ENCODE measurements around the gene RFX7. TPM values are rescaled to one million over a fixed set of nuclear protein-coding genes. Genes with fewer than 3 reads are reported as not detected.

The RFX7 gene
- total RNA-seq, 1 experiment from 2014 or later = 43.4 TPM

DNA sequence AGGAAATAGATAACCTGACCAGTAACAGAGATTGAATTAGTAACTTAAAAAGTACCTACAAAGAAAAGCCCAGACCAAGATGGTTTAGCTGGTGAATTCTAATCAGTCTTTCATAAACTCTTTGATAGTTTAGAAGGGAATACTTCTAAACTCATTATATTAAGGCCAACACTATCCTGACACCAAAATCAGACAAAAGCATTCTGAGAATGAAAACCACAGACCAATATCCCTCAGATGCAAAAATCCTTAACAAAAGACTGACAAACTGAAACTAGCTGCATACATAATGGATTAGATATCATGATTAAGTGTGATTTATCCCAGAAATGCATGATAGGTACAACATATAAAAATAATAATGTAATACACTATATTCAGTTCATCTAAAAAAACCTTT, 115.6 kb downstream of the RFX7 start:
- Histone ChIP-seq H3K27ac (ENCODE audit: insufficient read length, low read depth, low read length) (no peak overlapping the region), H3K9me3 (ENCODE audit: control insufficient read depth, low read depth, low read length) (peaks cover 4% of the 10 kb centered on the region), H3K27me3 (ENCODE audit: insufficient read depth, low read length) (no peaks in the 10 kb centered on the region), H2AFZ (ENCODE audit: low read length) (no peak overlapping the region), H3K79me2 (ENCODE audit: insufficient read depth, low read length) (no peaks in the 10 kb centered on the region), H4K91ac (ENCODE audit: insufficient read length, low read depth, low read length) (no peak overlapping the region), H2AK5ac (ENCODE audit: insufficient read length, low read length) (no peak overlapping the region), H3K79me1 (ENCODE audit: insufficient read depth, low read depth, low read length, poor library complexity, severe bottlenecking) (peaks cover 3% of the 10 kb centered on the region), H2BK20ac (ENCODE audit: low read depth, low read length, poor library complexity, severe bottlenecking) (no peak overlapping the region), H2BK5ac (ENCODE audit: insufficient read length, low read length) (no peak overlapping the region), H2BK12ac (ENCODE audit: insufficient read length, low read depth, low read length) (no peak overlapping the region), H3K14ac (ENCODE audit: insufficient read depth, low read length) (no peak overlapping the region), H3K4me2 (ENCODE audit: insufficient read depth, insufficient read length, low read length) (no peak overlapping the region), H3K18ac (ENCODE audit: insufficient read length, low read depth, low read length) (no peak overlapping the region), H3K56ac (ENCODE audit: insufficient read length, low read depth, low read length) (no peak overlapping the region), H3K4me1 (ENCODE audit: insufficient read depth, low read length) (no peaks in the 10 kb centered on the region), H3K23me2 (ENCODE audit: insufficient read length, low read depth, low read length, poor library complexity, severe bottlenecking) (no peaks in the 10 kb centered on the region), H4K20me1 (ENCODE audit: control insufficient read depth, insufficient read depth, insufficient read length) (no peaks in the 10 kb centered on the region), H4K8ac (replicated peaks; ENCODE audit: insufficient read length, low read depth, low read length) (no peak overlapping the region), H3K23ac (ENCODE audit: insufficient read length, low read depth, low read length) (no peak overlapping the region), H3T11ph (ENCODE audit: low read length) (no peak overlapping the region), H4K5ac (ENCODE audit: insufficient read length, low read depth, low read length) (no peak overlapping the region), H2BK15ac (ENCODE audit: low read depth, low read length) (no peak overlapping the region), H2BK120ac (ENCODE audit: low read depth, low read length, poor library complexity, severe bottlenecking) (no peak overlapping the region), H3K4ac (ENCODE audit: low read depth, low read length) (no peak overlapping the region), H3K9ac (ENCODE audit: extremely low read depth, insufficient read length, low read length) (no peak overlapping the region)
- H3K4me3 Mint-ChIP-seq = no peak overlapping the region
- H3K4me1 Mint-ChIP-seq = no peaks in the 10 kb centered on the region
- peaks cover 41 to 59% of the 10 kb centered on the region in 2 experiments for H3K9me3 Mint-ChIP-seq
- H3K27ac Mint-ChIP-seq = no peak overlapping the region
- H3K27me3 Mint-ChIP-seq (ENCODE audit: low read depth) = no peaks in the 10 kb centered on the region
- TF ChIP-seq, protein P1, sequence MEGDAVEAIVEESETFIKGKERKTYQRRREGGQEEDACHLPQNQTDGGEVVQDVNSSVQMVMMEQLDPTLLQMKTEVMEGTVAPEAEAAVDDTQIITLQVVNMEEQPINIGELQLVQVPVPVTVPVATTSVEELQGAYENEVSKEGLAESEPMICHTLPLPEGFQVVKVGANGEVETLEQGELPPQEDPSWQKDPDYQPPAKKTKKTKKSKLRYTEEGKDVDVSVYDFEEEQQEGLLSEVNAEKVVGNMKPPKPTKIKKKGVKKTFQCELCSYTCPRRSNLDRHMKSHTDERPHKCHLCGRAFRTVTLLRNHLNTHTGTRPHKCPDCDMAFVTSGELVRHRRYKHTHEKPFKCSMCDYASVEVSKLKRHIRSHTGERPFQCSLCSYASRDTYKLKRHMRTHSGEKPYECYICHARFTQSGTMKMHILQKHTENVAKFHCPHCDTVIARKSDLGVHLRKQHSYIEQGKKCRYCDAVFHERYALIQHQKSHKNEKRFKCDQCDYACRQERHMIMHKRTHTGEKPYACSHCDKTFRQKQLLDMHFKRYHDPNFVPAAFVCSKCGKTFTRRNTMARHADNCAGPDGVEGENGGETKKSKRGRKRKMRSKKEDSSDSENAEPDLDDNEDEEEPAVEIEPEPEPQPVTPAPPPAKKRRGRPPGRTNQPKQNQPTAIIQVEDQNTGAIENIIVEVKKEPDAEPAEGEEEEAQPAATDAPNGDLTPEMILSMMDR (conservative IDR thresholded peaks at IDR 0.05) = no peak
- no peak for DNase-seq
- peaks cover 76 to 86% (median 78%) of the 10 kb centered on the region in 3 experiments for H3K36me3 Mint-ChIP-seq (ENCODE audit: insufficient read depth in 1 of 3, low read depth in 3 of 3)

Measured in H9 (cell line).